ENCODE data around the gene RPS25.

DNA sequence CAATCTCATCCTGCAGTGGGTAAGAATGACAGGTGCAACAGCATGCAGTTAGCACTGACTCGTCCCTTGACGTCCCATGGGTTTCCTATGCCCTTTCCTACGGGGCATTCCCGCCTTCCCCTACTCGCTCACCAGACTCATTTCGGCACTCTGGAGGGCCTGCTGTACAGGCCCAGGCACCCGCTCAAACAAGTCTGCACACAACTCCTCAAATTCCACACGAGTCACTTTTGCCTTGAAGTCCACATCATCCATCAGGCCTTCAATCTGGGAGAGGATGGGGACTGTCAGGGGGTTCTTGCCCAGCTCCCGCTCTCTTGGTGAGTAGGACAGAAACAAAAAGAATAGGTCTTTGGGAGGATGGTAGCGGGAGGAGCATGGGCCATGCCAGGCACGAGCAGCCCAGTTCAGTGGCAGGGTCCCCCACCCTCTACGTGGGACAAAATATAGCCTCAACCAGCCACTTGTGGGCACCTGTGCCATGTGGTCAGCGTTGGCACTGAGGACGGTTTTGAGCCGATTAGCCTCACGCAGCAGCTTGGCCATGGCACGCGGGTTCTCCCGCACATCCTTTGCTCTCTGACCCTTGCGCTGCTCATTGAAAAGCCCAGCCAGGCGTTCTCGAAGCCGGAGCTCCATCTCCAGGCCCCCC lies 34.1 kb upstream of the RPS25 start:
- TF ChIP-seq, protein P1, sequence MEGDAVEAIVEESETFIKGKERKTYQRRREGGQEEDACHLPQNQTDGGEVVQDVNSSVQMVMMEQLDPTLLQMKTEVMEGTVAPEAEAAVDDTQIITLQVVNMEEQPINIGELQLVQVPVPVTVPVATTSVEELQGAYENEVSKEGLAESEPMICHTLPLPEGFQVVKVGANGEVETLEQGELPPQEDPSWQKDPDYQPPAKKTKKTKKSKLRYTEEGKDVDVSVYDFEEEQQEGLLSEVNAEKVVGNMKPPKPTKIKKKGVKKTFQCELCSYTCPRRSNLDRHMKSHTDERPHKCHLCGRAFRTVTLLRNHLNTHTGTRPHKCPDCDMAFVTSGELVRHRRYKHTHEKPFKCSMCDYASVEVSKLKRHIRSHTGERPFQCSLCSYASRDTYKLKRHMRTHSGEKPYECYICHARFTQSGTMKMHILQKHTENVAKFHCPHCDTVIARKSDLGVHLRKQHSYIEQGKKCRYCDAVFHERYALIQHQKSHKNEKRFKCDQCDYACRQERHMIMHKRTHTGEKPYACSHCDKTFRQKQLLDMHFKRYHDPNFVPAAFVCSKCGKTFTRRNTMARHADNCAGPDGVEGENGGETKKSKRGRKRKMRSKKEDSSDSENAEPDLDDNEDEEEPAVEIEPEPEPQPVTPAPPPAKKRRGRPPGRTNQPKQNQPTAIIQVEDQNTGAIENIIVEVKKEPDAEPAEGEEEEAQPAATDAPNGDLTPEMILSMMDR (IDR thresholded peaks at IDR 0.05), result no peak
- TF ChIP-seq POLR2A (IDR thresholded peaks at IDR 0.05), result no peak

Measured in sigmoid colon (tissue), 3 donors.